AG20443 (cell line): ENCODE measurements around the gene H1-8.
"Not testable (repeated sequence)": the region's sequence is repeated elsewhere in the genome, so short reads cannot be mapped to it uniquely, and the experiment has no call there.

Experiments
- DNase-seq: peaks from one replicate; pipeline ENCODE4 v3.0.0; 2012; ENCODE audit warnings: low spot score, mixed read lengths

H1-8 gene

DNA sequence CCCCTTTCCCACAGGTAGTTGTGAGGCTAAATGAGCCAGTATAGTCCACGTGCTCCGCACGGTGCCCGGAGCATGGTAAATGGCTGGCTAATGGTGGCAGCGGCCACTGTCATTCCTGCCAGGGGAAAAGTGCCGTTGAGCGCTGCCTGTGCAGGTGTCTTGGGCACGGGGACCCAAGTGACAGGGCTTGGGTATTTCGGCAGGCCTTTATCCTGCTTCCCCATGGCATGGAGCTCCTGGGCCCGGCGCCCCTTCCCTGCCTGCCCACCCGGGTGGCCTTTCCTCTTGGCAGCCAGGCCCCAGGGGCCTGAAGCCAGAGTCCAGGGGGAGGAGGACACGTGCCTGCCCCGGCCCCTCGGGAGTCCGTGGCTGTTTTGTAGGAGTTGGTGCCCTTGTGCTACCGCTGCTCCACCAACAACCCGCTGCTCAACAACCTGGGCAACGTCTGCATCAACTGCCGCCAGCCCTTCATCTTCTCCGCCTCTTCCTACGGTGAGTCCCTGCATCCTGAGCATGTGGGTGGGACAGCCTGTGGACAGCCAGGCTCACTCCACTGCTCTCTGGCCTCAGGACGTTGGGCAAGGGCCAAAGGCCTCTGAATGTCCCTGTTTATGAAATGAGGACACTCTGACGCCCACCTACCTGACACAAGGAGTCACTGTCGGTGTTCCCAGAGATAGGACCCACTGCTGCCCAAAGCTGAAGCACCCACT lies 27.7 kb upstream of the H1-8 start:
- DNase-seq: not testable (repeated sequence)

DNA sequence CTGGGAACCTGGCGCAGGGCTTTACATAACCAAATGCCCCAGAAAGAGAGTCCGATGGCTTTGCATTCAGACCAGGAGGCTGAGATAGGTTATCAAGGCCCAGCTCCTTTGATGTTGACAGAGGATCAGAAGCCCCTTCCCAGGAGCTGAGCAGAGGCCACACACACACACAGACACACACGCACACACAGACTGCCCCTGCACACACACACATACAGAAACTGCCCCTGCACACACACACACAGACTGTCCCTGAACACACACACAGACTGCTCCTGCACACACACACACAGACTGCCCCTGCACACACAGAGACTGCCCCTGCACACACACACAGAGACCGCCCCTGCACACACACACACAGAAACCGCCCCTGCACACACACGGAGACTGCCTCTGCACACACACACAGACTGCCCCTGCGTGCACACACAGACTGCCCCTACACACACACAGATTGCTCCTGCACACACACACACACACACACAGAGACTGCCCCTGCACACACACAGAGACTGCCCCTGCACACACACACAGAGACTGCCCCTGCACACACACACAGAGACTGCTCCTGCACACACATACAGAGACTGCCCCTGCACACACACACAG lies 27.0 kb upstream of the H1-8 start:
- not testable (repeated sequence) for DNase-seq

DNA sequence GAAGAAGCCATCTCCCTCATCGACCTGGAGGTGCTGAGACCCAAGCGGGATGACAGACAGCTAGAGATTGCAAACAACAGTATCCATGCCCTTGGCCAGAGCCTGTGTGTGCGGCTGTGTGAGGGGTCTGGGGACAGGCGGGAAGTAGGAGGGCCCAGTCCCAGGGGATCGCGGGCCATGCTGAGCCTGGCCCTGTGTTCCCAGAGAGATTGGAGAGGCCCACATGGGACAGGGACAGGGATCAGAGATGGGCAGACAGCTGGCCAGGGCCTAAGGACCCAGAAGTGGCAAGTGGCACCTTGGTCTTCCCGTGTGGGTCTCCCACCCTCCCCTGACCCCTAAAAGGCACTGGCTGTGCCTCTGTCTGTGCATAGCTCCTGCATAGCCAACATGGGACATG lies 25.5 kb upstream of the H1-8 start:
- DNase-seq: no peak

DNA sequence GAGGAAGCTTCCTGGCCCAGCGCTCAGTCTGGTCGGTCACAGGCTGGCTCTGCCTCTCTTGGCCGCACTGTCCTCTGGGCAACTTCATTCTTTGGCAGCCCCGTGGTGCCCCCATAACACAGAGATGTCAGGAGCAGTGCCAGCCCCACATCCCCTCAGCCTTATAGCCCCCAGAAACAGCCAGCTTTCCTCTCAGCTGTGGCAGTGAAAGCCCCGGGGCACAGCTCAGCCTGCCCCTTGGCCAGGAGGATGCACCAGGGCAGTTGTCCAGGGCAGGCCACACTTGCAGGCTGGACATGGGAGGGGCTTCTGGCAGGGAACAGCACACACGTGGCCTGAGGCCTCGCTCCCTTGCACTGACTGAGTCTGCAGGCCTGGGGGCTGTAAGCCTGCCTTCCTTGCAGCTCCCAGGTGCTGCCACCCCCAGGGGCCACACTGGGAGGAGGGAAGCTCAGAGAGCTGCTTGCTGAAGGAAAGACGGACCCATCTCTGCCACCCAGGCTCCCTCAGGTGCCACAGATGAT lies 24.9 kb upstream of the H1-8 start:
- DNase-seq: no peak

DNA sequence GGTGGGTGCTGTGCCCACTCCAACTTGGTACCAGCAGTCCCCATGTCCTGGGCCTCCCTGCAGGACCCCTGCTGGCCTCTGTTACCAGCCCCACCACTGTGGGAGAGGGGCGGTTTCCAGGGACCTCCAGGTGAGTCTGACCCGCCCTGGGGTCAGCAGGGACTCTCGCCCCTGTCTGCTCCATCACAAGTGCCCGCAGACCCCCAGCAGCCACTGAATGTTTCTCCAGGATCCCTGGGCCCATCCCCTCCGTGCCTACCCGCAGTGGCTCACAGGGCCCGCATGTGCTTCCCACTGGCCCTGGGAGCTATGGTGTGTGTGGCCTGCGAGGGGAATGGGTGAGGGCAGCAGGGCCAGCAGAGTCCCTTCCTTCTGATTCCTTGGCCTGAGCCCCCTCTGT lies 24.4 kb upstream of the H1-8 start:
- DNase-seq: no peak

DNA sequence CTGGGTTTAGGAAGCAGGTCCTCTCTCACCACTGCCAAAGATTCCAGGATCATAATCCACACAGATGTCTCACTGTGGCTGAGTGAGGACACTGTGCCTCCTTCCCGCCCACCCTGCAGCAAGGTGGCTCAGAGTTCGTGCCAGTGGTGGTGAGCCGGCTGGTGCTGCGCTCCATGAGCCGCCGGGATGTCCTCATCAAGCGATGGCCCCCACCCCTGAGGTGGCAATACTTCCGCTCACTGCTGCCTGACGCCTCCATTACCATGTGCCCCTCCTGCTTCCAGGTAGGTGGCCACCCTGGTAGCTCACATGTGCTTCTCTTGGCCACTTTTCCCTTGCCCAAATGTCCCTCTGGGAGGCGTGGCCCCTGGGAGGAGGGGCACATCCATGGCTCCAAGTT lies 23.5 kb upstream of the H1-8 start:
- no peak for DNase-seq

DNA sequence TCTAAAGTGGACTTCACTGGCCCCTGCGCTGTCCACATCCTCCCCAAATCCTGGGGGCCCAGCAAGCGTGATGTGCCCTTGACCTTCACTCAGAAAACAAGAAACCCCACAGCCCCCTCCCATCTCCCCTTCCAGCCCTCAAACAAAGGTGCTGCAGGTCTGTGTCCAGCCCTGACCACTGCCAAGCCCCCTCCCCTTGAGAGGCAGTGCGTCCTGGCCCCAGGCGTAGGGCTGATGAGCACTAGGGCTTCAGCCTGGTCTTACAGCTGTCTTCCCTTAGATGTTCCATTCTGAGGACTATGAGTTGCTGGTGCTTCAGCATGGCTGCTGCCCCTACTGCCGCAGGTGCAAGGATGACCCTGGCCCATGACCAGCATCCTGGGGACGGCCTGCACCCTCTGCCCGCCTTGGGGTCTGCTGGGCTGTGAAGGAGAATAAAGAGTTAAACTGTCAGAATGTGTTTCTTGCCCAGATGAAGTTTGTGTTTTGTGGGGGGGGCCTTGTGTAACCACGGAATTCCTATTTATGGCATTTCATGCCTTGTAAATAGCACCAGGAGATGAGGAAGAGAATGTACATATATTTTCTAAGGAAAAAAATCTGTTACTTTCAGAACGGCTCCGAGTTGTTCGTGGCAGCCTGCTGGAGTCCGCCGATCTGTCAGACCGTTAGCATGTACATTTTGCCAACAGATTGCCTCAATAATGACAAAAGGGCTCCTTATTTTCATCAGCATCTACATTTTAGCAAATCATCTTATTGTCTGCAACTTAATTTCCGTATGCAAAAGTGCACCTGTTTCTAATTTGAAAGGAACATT lies 22.9 kb upstream of the H1-8 start:
- DNase-seq: no peak

DNA sequence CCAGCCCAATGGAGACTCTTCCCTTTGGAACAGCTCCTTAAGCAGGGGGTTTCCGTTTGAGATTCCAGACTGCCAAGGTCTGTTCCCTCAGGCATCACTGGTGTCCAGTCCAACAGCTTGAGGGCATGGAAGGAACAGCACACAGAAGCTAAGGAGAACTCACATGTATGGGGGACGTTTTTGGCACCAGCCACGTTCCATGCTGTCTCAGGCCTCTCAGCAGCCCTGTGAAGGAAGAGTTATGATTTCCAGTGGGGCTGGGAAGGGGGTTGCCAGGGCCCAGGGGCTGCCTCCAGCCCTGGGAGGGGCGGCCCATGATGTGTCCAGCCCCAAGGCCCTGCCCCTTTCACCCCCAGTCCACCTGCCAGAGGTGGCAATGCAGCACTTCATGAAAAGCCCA lies 22.0 kb upstream of the H1-8 start:
- no peak for DNase-seq

DNA sequence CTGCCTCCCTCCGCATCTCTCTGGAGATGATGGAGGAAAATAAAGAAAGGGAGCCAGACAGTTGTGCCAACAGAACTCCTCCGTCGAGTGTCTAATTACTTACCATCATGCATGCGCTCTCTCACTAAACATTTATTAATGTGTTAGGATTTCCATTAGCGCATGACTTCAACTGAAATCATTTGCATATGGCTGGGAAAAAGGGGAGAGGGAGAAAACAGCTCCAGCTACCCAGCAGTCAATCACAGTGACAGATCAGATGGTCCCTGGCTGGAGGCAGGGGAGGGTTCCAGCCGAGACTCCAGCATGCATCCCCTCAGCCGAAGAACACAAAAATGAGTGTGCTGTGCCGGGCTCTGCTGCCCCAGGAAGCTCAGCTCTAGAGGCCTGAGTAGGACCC lies 21.4 kb upstream of the H1-8 start:
- DNase-seq: no peak

DNA sequence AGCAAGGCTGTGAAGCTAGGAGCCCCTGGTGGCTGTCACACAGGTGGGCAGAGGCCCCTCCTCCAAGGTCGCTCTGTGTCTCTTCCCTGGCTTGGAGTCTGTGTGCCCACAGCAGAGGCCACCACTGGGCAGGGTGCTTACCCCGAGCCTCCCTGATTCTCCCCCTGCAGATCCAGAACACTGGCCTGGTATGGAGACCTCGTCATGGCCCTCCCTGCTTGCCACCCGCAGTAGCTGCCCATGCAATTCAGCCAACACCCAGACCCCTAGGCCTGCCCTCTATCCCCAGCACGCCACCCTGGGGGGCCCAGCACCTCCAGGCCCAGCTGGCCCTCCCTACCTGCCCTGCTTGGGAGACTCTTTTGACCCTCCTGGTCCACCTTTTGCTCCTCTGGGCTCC lies 20.0 kb upstream of the H1-8 start:
- no peak for DNase-seq

DNA sequence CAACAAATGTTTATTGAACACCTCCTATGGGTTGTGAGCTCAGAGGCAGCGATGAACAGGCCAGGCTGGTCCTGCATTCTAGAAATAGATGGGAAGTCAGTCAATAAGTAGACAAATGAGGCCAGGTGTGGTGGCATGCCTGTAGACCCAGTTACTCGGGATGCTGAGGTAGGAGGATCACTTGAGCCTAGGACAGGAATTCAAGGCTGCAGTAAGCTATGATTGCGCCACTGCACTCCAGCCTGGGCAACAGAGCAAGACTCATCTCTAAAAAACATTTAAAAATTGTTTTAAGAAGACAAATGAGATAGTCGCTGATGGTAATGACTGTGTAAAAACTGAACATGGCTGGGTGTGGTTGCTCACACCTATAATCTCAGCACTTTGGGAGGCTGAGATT lies 18.9 kb upstream of the H1-8 start:
- no peak for DNase-seq

DNA sequence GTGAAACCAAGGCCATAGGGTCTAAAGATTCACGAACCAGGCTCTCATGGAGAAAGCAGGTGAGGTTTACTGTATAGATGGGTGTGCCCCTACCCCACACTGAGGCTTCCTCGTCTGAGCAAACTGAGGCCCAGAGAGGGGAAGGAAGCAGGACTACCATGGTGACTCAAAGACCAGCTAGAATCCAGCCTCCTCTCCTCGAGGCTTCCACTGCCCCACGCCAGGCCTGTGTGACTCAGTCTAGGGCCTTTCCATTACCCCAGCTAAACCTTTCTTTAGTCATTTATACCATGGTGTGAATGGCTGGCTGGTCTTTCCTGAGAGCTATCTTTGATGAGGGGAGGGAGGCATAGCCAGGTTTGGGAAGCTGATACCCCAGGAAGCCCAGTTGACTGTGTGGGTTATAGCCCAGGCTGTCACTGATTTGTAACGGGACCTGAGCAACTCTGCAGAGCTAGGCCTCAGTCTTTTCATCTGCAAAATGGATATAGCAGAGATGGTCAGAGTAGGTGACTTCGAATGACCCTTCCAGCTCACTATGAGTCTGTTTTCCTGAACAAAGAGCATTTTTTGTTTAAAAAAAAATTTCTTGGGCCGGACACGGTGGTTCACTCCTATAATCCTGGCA lies 17.5 kb upstream of the H1-8 start:
- peak; percentile 76 for DNase-seq

DNA sequence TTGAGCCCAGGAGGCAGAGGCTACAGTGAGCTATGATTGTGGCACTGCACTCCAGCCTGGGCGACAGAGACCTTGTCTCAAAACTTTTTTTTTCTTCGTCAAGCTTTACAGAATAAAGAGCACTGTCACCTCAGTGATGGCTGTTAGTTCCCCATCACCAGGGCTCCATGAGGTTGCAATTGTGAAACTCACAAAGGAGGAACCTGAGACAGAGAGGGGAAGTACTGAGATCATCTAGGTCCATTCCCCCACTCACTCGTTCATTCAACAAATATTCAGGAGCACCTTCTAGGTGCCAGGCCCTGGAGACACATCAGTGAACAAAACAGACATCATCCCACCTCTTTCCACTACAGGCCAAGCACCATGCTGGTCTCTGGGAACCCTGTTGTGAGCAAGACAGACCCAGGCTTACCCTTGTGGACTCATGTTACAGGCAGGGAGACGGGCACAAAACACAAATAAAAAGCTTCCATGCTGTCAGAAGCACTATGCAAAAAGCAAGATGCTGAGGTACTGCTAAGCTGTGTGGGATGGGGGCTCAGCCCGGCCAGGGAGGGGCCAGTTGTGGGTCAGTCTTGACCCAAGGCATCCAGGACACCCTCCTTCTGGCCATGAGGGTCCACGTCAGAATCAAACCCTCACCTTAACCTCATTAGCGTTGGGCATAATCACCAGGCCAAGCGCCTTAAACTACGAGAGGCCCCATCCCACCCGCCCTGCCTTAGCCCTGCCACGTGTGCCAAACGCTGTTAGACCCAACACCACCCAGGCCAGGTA lies 16.7 kb upstream of the H1-8 start:
- no peak for DNase-seq

DNA sequence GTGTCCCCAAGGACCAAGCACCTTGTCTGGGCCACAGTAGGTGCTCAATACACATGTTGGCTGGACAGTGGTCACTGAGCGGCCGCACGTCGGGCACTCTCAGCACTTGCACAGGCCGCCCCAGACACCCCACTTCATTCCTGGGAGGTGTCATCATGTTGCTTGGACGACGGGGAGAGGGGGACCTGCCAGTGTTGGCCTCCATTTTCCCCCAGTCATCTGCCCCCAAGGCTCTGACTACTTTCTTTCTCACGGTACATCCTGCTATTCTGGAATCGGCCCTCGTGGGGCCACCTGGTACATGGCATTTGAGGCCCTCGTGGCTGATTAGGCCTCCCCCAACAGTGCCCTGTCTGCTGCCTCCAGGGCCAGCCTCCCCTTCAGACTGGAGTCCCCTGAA lies 15.7 kb upstream of the H1-8 start:
- DNase-seq: no peak

DNA sequence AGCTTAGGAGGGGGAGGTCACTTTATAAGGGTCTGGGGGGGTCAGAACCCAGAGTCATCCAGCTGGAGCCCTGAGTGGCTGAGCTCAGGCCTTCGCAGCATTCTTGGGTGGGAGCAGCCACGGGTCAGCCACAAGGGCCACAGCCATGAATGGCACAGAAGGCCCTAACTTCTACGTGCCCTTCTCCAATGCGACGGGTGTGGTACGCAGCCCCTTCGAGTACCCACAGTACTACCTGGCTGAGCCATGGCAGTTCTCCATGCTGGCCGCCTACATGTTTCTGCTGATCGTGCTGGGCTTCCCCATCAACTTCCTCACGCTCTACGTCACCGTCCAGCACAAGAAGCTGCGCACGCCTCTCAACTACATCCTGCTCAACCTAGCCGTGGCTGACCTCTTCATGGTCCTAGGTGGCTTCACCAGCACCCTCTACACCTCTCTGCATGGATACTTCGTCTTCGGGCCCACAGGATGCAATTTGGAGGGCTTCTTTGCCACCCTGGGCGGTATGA lies 14.3 kb upstream of the H1-8 start, which contains the start of gene RHO:
RHO (plus strand) TSS at position 51 of the 512 bp plus-strand sequence; CDS start at position 146, 95 bp downstream.
- no peak for DNase-seq

DNA sequence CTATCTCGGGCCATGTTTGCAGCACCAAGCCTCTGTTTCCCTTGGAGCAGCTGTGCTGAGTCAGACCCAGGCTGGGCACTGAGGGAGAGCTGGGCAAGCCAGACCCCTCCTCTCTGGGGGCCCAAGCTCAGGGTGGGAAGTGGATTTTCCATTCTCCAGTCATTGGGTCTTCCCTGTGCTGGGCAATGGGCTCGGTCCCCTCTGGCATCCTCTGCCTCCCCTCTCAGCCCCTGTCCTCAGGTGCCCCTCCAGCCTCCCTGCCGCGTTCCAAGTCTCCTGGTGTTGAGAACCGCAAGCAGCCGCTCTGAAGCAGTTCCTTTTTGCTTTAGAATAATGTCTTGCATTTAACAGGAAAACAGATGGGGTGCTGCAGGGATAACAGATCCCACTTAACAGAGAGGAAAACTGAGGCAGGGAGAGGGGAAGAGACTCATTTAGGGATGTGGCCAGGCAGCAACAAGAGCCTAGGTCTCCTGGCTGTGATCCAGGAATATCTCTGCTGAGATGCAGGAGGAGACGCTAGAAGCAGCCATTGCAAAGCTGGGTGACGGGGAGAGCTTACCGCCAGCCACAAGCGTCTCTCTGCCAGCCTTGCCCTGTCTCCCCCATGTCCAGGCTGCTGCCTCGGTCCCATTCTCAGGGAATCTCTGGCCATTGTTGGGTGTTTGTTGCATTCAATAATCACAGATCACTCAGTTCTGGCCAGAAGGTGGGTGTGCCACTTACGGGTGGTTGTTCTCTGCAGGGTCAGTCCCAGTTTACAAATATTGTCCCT lies 13.4 kb upstream of the H1-8 start:
- no peak for DNase-seq

DNA sequence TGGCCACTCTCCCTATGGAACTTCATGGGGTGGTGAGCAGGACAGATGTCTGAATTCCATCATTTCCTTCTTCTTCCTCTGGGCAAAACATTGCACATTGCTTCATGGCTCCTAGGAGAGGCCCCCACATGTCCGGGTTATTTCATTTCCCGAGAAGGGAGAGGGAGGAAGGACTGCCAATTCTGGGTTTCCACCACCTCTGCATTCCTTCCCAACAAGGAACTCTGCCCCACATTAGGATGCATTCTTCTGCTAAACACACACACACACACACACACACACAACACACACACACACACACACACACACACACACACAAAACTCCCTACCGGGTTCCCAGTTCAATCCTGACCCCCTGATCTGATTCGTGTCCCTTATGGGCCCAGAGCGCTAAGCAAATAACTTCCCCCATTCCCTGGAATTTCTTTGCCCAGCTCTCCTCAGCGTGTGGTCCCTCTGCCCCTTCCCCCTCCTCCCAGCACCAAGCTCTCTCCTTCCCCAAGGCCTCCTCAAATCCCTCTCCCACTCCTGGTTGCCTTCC lies 12.7 kb upstream of the H1-8 start:
- DNase-seq: peak; percentile 82

DNA sequence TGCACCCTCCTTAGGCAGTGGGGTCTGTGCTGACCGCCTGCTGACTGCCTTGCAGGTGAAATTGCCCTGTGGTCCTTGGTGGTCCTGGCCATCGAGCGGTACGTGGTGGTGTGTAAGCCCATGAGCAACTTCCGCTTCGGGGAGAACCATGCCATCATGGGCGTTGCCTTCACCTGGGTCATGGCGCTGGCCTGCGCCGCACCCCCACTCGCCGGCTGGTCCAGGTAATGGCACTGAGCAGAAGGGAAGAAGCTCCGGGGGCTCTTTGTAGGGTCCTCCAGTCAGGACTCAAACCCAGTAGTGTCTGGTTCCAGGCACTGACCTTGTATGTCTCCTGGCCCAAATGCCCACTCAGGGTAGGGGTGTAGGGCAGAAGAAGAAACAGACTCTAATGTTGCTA lies 12.2 kb upstream of the H1-8 start:
- DNase-seq: no peak

DNA sequence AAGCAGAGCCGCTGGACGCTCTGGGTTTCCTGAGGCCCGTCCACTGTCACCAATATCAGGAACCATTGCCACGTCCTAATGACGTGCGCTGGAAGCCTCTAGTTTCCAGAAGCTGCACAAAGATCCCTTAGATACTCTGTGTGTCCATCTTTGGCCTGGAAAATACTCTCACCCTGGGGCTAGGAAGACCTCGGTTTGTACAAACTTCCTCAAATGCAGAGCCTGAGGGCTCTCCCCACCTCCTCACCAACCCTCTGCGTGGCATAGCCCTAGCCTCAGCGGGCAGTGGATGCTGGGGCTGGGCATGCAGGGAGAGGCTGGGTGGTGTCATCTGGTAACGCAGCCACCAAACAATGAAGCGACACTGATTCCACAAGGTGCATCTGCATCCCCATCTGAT lies 11.3 kb upstream of the H1-8 start:
- no peak for DNase-seq

DNA sequence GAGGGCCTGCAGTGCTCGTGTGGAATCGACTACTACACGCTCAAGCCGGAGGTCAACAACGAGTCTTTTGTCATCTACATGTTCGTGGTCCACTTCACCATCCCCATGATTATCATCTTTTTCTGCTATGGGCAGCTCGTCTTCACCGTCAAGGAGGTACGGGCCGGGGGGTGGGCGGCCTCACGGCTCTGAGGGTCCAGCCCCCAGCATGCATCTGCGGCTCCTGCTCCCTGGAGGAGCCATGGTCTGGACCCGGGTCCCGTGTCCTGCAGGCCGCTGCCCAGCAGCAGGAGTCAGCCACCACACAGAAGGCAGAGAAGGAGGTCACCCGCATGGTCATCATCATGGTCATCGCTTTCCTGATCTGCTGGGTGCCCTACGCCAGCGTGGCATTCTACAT lies 10.7 kb upstream of the H1-8 start:
- no peak for DNase-seq
